Glomerular endothelial cell (primary cell): Measurements from ENCODE around the gene FTCD. TPM values are rescaled to one million over a fixed set of nuclear protein-coding genes. Genes with fewer than 3 reads are reported as not detected.
"Not testable (repeated sequence)": the region's sequence is repeated elsewhere in the genome, so short reads cannot be mapped to it uniquely, and the experiment has no call there.

Experiments
- DNase-seq: peaks from one replicate; pipeline ENCODE4 v3.0.0-alpha.2; 2011; ENCODE audit warnings: low read depth, low spot score; ENCODE audit errors: extremely low read depth
- total RNA-seq: library from RNA; depleted of rRNA; stranded (reverse); fragments of >200 nt; gene quantifications from 2 replicates; pipeline ENCODE4 v1.2.3, GENCODE V29; 2015

The FTCD gene
- total RNA-seq, 1 donor from 2014 or later, result 0.64 TPM

DNA sequence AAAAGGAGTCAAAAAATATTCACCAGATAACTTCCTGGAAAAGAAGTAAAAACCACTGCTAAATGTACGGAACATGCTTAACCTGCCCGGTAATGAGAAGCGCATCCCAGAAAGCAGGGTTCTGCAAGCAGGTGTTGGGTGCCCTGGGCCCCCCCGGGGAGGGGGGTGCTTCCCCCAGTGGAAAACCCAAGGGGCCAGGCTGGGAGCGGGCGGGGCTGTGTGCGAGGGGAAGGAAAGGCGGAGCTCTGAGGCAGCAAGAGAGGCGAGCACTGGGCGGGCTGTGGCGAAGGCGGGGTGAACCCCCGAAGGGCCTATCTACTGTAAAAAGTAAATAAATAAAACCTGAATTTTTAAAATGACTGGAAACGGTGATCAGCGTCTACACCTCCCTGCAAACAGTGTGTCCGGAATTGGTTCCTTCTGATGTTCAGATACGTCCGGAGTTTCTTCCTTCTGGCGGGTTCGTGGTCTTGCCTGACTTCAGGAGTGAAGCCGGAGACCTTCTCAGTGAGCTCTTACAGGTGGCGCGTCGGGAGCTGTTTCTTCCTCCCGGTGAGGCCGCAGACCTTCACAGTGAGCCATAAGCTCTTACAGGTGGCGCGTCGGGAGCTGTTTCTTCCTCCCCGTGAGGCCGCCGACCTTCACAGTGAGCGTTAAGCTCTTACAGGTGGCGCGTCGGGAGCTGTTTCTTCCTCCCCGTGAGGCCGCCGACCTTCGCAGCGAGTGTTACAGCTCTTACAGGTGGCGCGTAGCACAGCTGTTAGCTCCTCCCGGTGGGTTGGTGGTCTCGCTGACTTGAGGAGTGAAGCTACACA, 13.4 kb downstream of the FTCD start:
- no peak for DNase-seq

DNA sequence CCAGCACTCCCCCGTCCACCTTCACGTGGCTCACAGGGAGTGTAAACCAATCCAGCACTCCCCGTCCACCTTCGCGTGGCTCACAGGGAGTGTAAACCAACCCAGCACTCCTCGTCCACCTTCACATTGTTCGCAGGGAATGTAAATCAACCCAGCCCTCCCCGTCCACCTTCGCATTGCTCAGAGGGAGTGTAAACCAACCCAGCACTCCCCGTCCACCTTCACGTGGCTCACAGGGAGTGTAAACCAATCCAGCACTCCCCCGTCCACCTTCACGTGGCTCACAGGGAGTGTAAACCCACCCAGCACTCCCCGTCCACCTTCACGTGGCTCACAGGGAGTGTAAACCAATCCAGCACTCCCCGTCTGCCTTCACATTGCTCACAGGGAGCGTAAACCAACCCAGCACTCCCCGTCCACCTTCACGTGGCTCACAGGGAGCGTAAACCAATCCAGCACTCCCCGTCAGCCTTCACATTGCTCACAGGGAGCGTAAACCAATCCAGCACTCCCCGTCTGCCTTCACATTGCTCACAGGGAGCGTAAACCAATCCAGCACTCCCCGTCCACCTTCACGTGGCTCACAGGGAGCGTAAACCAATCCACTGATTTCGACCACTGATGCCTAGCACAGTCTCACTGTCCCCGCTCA, 14.9 kb downstream of the FTCD start:
- not testable (repeated sequence) for DNase-seq

DNA sequence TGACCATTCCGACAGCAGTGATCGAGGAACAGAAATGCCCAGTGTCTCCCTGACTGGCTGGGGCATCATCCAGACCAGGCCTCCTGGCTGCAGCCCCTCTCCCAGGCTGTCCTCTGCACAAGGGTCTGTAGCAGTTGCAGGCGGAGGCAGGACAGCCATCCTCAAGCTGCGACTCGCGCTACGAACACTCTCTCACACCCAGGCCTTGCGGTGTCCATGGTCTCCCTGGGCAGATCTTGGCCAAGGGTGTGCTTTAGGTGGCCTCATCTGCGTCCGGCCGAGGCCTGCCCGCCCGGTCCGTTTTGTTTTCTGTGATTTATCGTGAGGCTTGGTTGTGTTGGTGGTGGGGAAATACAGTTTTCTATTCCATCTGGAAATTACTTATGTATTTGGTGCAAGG, 15.7 kb downstream of the FTCD start:
- DNase-seq, result no peak

DNA sequence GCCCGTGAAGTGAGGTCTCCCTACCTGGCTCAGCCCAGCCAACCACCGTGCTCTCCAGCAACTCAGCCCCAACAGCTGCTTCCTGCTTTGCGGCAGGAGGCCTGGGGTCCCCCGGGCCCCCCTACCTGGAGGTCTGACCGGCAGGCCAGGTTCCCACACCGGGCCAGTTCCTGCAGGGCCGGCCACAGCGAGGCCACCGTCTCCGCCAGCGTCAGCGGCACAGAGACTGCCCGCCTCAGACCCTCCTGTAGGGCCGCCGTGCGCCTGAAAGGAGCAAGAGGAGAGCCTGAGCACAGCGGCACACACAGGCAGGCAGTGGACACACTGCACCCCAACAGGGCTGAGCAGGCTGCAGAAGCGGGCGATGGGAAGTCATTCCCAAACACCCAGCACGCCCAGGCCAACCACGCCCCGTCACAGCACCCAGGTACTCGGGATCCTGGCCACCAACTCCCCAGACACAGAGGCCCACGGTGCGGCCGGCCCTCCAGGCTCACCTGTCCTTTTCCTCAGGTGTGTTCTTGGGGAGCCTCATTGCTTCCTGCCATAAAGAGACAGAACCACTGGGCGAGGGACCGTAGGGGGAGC, 16.9 kb downstream of the FTCD start:
- no peak for DNase-seq

DNA sequence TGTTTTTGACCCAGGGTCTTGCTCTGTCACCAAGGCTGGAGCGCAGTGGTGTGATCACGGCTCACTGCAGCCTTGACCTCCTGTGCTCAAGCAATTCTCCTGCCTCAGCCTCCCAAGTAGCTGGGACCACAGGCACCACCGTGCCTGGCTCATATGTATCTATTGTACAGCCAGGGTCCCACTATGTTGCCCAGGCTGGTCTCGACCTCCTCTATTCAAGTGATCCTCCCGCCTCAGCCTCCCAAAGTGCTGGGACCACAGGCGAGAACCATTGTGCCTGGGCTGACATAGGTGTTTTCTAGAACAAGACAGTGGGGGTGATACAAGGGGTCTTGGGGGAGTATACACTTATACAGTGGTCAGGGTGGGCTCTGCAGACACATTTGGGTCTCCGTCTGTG, 17.5 kb downstream of the FTCD start:
- DNase-seq, result no peak

DNA sequence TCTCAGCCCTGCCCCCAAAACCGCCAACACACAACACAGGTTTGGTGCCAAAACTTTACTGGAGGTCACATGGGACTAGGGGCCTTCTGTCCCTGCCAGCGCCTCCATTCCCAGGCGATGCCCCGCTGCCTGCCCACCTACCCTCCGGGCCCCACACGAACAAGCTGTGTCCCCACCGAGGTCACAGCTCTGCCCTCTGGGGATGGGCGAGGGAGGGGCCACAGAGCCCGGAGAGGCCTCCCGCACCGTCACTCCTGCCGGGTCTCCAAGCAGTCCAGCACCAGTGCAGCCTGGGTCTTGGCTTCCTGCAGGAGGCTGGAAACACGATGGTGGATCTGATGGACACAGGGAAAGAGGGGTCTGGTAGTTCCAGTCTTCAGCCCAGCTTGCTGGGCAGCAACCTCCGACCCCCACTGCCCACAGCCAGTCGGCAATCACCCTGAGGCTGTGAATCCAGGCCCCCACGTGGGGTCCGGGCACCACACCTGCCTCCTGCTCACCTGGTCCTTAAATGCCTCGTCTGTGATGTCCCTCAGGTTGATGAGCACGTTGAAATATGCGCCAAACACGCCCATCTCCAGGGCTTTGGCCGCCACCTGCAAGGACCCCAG, 18.5 kb downstream of the FTCD start:
- DNase-seq, result no peak

DNA sequence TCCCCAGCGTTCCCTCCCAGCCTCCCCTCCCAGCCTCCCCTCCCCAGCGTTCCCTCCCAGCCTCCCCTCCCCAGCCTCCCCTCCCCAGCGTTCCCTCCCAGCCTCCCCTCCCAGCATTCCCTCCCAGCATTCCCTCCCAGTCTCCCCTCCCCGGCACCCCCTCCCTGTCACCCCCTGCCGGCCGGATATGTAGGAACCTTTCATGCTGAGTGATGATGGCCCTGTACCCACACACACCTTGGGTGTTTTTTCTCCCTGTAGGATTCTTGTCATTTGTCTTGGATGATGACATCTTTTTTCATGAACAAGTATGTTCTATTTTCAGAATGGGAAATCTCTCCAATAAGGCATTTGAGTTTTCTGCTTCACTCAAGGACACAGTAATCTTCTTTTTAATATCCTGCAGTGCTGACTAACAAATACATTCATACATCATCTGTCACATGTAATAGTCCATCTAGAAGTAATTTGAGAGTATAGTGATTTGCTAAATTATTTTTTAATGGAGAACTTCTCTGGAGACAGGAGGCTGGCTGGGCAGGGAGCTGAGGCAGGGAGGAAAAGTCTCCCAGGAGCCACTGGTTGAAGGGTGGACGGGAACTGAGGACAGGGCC, 19.5 kb downstream of the FTCD start:
- no peak for DNase-seq

DNA sequence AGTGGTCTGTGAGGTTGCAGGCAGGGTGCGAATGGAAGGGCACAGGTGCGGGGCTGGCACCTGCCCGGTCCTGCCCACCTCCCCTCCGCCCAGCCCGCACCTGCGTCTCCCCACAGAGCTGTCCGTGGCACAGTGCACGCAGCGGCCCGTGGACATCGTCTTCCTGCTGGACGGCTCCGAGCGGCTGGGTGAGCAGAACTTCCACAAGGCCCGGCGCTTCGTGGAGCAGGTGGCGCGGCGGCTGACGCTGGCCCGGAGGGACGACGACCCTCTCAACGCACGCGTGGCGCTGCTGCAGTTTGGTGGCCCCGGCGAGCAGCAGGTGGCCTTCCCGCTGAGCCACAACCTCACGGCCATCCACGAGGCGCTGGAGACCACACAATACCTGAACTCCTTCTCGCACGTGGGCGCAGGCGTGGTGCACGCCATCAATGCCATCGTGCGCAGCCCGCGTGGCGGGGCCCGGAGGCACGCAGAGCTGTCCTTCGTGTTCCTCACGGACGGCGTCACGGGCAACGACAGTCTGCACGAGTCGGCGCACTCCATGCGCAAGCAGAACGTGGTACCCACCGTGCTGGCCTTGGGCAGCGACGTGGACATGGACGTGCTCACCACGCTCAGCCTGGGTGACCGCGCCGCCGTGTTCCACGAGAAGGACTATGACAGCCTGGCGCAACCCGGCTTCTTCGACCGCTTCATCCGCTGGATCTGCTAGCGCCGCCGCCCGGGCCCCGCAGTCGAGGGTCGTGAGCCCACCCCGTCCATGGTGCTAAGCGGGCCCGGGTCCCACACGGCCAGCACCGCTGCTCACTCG, 23.3 kb downstream of the FTCD start:
- DNase-seq, result no peak

DNA sequence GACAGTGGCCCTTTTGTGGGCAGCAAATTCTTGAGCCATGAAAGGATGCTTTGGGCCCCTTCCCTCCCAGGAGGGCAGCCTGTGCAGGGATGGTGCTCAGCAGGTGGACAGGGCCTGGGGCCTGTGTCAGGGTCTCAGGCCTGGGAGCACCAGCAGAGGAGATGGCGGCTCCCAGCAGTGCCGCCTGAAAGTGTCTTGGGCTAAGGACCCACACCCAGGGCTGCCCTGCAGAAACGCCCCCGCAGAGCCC, 23.9 kb downstream of the FTCD start:
- no peak for DNase-seq

DNA sequence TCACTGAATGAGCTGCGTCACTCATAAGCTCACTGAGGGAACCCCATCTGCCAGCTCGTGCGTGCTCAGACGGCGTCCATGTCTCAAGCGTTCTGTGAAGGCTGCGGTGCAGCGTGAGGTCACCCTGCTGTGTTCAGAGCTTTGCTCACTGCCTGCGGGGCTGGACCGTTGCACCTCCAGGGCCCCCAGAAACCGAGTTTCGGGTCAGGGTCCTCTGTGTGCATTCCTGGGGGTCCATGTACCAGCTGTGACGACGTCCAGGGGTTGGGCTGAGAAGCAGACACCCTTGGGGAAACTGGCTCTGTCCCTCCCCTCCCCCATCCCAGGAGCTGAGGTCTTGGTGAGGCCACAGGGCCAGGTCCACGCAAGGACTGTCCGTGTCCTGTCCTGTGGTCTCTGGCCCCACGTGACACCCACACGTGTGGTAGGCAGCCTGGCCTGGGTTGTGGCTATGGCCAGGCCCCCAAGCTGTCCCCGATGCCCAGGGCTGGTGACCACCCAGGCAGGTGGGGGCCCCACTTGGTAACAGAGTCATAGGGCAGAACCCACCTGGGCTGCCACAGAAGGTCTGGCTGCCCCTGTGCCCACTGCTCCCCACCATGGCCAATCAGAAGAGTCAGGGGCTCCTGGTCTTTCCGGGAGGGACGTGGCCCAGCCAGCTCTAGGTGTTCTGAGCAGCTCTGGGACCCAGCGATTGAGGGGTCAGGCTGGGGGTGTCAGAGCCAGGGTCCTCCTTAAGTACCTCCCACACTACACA, 24.4 kb downstream of the FTCD start:
- no peak for DNase-seq

DNA sequence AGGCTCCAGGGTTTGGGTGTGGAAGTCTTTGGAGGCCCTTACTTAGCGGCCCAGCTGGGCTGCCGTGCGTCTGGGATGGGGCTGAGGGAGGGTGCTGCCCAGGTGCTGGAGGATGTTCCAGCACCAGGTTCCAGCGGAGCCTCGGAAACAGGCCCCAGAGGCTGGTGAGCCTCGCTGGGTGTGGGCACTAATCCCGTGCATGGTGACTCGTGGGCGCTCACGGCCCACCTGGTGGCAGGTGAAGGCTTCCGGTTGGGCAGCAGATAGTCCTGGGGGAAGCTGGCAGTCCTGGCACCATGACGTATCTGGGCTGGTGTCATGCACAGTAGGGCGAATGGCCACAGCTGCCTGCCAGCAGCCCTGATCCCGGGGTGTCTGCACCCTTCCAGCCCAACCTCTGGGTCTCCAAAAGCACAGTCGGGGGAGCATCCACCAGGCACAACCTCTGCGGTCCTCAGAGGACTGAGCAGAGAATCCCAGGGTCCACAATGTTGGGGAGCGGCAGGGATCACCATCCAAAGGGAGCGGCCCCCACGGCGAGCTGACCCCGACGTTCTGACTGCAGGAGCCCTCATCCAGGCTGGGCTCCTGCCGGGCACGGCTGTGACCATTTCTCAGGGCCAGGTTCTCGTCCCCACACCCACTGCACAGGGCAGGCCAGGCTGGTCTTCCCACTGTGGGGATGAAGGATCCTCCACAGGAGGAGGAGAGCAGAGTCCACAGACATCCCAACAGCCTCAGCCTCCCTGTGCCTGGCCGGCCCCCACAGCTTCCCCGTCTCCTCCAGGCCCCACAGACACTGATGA, 25.3 kb downstream of the FTCD start:
- no peak for DNase-seq

DNA sequence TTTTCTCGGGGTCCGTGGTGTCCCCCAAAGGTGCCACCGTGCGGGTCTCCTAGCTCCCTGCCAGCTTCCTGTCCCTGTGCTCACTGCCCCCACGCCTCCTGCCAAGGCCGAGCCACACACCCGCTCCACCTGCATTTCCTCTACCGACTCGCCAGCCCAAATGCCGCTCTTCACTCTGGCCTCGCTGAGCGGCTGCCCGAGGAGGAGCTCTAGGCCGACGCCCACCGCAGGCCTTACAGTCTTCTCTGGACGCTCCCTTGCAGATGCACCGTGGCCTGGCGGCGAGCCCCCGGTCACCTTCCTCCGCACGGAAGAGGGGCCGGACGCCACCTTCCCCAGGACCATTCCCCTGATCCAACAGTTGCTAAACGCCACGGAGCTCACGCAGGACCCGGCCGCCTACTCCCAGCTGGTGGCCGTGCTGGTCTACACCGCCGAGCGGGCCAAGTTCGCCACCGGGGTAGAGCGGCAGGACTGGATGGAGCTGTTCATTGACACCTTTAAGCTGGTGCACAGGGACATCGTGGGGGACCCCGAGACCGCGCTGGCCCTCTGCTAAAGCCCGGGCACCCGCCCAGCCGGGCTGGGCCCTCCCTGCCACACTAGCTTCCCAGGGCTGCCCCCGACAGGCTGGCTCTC, 26.3 kb downstream of the FTCD start:
- no peak for DNase-seq

DNA sequence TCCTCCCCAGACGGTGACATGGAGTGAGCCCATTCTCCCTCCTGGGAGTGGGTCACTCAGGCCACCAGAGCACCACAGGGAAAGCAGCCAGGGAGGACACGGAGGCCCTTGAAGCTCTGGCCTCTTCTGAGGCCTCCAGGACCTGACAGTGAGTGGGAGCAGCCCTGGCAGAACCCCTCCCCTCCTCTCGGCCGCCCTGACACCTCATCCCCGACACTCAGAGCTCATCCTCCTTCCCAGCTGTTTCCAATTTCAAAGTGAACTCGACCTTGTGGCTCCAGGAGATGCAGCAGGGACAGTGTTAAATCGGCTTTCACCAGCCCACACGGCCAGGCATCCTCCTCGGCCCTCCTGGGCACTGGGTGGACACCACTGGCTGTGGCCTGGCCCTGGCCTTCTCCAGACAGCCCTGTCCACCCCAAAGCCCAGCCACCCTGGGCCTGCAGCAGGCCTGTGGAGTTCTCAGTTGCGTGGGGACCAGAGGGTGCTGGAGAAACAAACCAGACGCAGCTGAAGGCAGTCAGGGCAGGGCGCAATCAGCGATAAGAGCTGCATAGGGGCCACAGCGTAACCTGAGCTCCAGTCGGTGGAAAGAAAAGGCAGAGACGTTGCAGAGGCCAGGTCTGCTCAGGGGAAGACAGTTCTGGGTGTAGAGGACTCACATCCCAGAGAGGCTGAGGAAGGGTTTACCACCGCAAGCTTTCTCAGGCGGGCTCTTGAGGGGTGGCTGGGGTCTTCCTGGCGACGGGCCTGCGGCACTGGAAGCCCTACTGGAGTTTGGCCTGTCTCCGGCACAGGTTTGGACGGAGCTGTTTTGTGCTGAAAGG, 27.1 kb downstream of the FTCD start:
- no peak for DNase-seq

DNA sequence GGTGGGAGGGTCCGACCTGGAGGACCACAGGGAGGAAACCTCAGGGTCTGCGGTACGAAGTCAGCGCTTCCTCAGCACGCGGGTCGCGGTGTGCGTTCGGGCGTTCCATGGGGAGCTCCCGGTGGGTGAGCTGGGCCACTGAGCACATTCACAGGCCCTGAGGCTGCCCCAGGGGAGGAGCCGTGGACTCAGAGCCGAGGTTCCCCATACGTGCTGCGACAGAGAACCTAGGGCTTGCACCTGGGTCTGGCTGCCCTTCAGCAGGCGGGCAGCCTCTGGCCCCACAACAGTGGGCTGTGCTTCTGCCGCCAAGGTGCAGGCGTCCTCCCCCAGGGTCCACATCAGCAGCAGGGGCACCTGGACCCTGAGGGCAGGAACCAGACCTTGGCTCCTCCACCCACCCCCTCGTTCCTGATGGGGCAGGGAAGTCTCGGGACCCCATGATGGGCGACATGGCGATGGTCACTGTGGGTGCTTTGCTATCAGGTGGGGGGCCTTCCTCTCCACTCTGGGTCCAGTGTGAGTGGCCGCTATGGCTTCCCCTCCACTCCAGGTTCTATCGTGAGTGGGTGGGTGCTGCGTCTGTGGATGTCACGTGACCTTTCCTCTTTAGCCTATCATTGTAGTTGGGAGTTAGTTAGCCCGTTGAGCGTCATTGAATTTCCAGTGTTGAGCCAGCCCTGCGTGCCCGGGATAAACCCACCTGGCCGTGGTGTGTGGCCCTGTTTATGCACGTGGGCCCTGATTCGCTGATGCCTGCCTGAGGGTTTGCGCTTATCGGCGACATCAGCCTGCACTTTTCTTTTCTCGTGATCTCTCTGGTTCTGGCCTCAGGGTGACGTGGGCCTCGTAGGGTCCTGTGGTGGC, 27.9 kb downstream of the FTCD start:
- DNase-seq, result no peak

DNA sequence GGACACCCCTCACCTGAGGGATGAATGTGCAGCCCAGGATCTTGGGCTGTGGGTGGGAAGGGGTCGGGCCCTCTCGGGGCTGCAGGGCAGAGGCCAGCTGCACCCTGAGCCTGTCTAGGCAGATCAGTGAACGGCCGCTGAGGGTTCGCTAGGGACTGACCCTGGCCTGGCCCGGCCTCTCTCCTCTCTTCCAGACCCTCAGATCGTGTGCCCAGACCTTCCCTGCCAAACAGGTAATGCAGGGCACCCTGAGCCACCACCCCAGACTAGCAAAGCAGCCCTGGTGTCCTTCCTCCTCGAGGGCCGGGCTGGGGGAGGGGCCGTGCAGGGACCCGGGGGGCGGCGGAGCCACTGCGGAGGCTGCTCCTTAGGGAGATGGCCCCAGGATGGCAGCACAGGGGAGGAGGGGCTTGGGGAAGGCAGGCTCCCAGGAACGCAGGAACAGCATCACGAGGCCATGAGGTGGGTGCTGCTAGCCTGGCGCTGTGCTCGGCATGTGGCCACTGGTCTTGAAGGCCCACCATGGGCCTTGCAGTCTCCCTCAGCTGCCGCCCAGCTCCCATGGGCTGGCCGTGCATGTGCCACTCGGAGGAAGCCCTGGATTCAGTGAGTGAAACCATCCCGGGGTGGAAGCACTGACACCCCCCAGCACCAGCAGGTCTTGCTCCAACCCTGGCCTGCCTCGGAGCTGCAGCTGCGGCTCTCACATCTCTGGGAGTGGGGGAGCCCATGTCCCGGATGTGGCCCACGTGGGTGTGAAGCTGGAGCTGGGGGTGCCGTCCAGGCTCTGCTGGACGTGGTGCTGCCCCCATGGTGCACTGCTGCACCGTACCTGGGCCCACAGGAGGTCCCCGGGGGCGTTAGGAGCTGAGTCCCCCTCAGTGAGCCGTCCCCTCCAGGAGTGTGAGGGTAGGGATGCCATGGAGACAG, 28.8 kb downstream of the FTCD start:
- no peak for DNase-seq

DNA sequence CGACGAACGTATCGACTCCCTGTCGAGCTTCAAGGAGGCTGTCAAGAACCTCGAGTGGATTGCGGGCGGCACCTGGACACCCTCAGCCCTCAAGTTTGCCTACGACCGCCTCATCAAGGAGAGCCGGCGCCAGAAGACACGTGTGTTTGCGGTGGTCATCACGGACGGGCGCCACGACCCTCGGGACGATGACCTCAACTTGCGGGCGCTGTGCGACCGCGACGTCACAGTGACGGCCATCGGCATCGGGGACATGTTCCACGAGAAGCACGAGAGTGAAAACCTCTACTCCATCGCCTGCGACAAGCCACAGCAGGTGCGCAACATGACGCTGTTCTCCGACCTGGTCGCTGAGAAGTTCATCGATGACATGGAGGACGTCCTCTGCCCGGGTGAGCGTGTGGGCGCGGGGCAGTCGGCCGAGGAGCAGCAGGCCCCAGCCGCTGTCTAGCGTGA, 29.5 kb downstream of the FTCD start:
- DNase-seq, result no peak
